ENCODE data around the gene MIPEP. TPM values are rescaled to one million over a fixed set of nuclear protein-coding genes. Genes with fewer than 3 reads are reported as not detected.

Gene MIPEP
- total RNA-seq, 2 donors from 2014 or later, result 60.4 to 107 TPM

DNA sequence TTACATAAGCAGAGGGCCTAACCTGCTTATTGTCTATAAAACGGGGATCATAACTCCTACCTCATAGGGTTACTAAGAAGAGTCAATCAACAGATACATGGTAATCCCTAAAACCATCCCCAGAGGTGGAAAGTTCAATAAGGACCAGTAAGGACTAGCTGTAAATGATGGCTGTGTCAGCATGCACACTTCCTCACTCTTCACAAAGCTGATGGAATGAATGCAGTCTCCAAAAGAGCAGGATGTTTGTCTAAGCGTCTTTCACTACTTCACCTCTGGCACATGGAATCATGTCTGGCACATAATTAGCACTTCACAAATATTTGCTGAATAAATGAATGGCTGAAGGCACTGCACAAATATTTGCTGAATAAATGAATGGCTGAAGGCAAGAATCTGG lies 134.2 kb downstream of the MIPEP start:
- no peak overlapping the region for H3K4me3 ChIP-seq
- TF ChIP-seq, protein P1, sequence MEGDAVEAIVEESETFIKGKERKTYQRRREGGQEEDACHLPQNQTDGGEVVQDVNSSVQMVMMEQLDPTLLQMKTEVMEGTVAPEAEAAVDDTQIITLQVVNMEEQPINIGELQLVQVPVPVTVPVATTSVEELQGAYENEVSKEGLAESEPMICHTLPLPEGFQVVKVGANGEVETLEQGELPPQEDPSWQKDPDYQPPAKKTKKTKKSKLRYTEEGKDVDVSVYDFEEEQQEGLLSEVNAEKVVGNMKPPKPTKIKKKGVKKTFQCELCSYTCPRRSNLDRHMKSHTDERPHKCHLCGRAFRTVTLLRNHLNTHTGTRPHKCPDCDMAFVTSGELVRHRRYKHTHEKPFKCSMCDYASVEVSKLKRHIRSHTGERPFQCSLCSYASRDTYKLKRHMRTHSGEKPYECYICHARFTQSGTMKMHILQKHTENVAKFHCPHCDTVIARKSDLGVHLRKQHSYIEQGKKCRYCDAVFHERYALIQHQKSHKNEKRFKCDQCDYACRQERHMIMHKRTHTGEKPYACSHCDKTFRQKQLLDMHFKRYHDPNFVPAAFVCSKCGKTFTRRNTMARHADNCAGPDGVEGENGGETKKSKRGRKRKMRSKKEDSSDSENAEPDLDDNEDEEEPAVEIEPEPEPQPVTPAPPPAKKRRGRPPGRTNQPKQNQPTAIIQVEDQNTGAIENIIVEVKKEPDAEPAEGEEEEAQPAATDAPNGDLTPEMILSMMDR (IDR thresholded peaks at IDR 0.05), result no peak
- no peak for DNase-seq (ENCODE audit: low spot score)
- peaks cover 0 to 31% of the 10 kb centered on the region in 2 donors for H3K4me1 ChIP-seq
- no peaks in the 10 kb centered on the region for H3K9me3 ChIP-seq
- H3K27me3 ChIP-seq, result no peaks in the 10 kb centered on the region
- no peak overlapping the region for H3K27ac ChIP-seq
- H3K36me3 ChIP-seq, result no peaks in the 10 kb centered on the region

DNA sequence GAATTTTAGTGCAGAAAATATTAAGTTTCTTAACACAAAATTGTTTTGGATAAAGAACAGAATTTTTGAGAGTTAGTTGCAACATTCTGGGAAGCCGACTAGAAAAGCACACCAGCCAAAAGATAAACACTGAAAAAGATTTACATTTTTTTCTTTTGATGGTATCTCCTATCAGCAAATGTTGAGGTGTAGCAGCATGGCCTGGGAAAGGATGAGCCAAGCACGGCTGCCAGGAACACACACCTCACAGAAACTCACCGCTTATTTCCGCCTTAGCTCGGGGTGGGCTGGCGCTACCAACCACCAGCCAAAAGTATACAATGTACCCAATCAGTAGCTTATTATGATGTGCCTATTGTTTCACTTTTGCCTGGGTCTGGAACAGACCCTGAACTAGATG lies 134.7 kb downstream of the MIPEP start:
- Histone ChIP-seq H3K4me1 (peaks cover 0 to 27% of the 10 kb centered on the region in 2 donors), H3K27ac (no peak overlapping the region), H3K27me3 (no peaks in the 10 kb centered on the region), H3K4me3 (no peak overlapping the region), H3K9me3 (no peaks in the 10 kb centered on the region), H3K36me3 (no peaks in the 10 kb centered on the region)
- no peak for DNase-seq (ENCODE audit: low spot score)
- TF ChIP-seq, protein P1 (IDR thresholded peaks at IDR 0.05), result no peak

DNA sequence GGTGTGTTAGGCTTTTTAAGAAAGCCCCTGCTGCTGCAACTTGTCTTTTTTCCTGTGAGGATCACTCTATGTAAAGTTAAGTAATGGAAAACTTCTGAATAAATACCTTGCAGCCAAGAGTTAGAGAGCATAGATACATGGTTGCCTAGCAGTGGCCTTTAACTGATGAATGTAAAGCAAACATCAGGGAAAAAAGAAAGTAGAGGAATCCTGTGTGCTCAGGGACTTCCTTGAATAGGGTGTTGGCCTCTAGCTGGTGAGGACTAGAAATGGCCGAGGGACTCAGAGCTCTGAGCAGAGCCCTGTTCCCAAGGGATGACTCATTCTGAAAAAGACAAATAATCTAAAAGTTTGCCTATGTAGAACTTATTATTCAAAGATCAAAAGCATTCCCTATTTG lies 135.7 kb downstream of the MIPEP start:
- Histone ChIP-seq H3K4me1 (peaks cover 0 to 26% of the 10 kb centered on the region in 2 donors), H3K36me3 (no peaks in the 10 kb centered on the region), H3K9me3 (no peaks in the 10 kb centered on the region), H3K27me3 (no peaks in the 10 kb centered on the region), H3K4me3 (no peak overlapping the region), H3K27ac (no peak overlapping the region)
- TF ChIP-seq, protein P1 (IDR thresholded peaks at IDR 0.05), result no peak
- DNase-seq (ENCODE audit: low spot score), result no peak

DNA sequence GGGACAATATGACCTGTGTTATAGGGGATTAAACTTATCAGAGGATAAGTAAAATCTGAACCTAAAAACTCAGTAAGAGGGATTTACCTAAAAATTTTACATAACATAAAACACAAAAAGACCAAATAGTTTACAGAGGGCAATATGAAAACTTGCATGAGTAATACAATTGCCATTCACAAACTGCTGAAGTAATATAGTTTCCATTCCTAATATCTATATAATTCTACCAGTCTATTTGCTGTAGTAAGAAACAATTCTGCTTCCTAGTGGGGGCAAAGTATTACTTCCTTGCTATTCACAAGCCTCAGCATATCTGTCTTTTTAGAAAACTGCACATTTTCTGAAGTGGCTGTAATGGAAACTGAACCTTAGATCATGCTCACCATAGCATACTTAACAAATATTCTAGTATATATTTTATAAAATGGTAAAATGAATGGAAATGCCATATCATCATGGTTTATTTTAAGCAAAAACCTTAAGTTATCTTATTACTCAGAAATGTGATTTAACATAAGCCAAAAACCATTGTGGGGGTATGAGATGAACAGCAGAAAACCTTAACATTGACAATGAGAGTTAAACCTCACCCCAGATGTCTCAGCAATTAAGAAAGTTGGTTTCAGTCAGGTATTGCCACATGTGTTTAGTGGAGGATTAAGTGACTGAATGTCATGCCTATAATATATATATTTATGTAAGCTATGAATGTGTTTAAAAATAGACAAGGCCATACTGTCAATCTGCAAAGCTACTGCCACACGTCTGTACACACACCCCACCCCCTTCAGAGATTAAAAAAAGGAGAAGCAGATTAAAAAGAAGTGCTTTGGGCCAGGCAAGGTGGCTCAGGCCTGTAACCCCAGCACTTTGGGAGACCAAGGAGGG lies 136.8 kb downstream of the MIPEP start:
- Histone ChIP-seq H3K27me3 (no peaks in the 10 kb centered on the region), H3K36me3 (no peaks in the 10 kb centered on the region), H3K27ac (no peak overlapping the region), H3K4me1 (peaks cover 0 to 20% of the 10 kb centered on the region in 2 donors), H3K4me3 (no peak overlapping the region), H3K9me3 (no peaks in the 10 kb centered on the region)
- TF ChIP-seq, protein P1 (IDR thresholded peaks at IDR 0.05), result no peak
- DNase-seq (ENCODE audit: low spot score), result no peak

DNA sequence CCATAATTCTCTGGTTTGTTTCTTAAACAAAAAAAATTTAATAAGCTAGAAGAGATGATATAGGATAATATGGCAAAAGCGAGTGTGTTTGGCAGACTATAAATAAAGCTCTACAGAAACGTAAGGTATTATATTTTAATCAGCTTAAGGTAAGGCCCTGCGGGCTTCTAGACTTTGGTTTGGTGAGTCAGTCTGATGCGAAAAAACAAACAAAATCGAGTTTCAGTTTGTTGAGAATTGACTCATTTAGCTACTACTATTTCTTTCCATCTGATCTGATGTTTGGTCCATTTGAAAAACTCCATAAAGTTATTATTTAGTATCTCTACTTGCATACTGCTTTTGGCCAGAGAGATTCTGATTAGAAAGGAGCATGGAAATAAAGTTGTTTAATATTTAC lies 138.0 kb downstream of the MIPEP start:
- TF ChIP-seq, protein P1 (IDR thresholded peaks at IDR 0.05), result no peak
- no peak overlapping the region for H3K27ac ChIP-seq
- H3K9me3 ChIP-seq, result no peaks in the 10 kb centered on the region
- no peak overlapping the region for H3K4me3 ChIP-seq
- peaks cover 0 to 20% of the 10 kb centered on the region in 2 donors for H3K4me1 ChIP-seq
- DNase-seq (ENCODE audit: low spot score), result no peak
- H3K36me3 ChIP-seq, result no peaks in the 10 kb centered on the region
- H3K27me3 ChIP-seq, result no peaks in the 10 kb centered on the region
